8988T (cell line): ENCODE data around the gene BRIX1.
"Not testable (repeated sequence)": the region's sequence is repeated elsewhere in the genome, so short reads cannot be mapped to it uniquely, and the experiment has no call there.

Experiments
- DNase-seq: peaks from one replicate; pipeline ENCODE4 v3.0.0; 2011

BRIX1 gene

DNA sequence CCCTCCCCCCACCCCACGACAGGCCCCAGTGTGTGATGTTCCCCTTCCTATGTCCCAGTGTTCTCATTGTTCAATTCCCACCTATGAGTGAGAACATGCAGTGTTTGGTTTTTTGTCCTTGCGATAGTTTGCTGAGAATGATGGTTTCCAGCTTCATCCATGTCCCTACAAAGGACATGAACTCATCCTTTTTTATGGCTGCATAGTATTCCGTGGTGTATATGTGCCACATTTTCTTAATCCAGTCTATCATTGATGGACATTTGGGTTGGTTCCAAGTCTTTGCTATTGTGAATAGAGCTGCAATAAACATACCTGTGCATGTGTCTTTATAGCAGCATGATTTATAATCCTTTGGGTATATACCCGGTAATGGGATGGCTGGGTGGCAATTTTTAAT lies 56.1 kb downstream of the BRIX1 start:
- DNase-seq = not testable (repeated sequence)
